ENCODE results near the gene CARD11. TPM values are rescaled to one million over a fixed set of nuclear protein-coding genes. Genes with fewer than 3 reads are reported as not detected.

The CARD11 gene
- total and polyA plus RNA-seq, 10 donors: 30.3 to 72.6 (median 48.8) TPM

DNA sequence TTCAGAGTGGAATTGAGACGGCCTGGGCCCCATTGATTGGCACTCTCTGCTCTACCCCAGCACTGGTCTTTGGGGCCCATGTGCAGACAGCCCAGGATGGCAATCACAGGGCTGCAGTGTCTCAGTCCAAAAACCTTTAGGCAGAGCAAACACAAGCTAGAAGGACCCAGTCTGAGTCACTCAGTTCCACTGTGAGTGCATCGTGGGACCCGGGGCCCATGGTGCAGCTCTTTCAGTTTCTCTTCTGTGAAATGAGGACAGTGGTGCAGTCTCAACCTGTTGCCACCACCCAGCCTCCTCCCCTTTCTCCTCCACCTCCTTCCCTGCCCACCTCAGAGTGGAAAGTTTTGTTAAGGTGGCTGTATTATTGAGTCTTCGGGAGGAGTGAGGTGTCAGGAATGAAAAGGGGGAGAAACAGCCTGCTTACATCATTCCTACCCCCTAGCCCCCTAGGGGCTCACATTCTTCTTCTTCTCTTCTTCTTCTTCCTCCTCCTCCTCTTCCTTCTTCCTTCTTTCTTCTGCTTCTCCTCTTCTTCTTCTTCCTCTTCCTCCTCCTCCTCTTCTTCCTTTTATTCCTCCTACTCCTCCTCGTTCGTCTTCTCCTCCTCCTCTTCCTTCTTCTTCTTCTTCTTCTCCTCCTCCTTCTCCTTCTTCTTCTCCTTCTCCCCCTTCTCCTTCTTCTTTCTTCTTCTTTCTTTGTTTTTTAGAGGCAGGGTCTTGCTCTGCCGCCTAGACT is 19.5 kb upstream of the CARD11 start:
- Histone ChIP-seq H3K4me1 (peaks cover 0 to 57% (median 38%) of the 10 kb centered on the region in 6 donors), H3K4me3 (peak overlapping the region in 1 of 8 donors; percentile 27), H3K27me3 (replicated peaks in 1 of 7) (peaks cover 0 to 5% (median 0%) of the 10 kb centered on the region in 7 donors), H3K9me3 (no peaks in the 10 kb centered on the region), H3K36me3 (no peaks in the 10 kb centered on the region), H3K27ac (peak overlapping the region in 6 of 8 donors; percentile 13 to 77 (median 67))
- peak; percentile 80 for DNase-seq
- intact Hi-C loops (cut with DNase I; ENCODE audit: low total_unique reads): loop anchor here (10.0 kb wide), 1 partner anchor 92 kb away; no protein-coding TSS in a partner anchor
- WGBS, 5 donors: 48 to 64% (median 55%) methylated on average over 7 of the region's 7 CpGs
- TF ChIP-seq CTCF (IDR thresholded peaks at IDR 0.05 in 8 of 11, conservative IDR thresholded peaks at IDR 0.05 in 3 of 11) (no peak), POLR2AphosphoS5 (IDR thresholded peaks at IDR 0.05) (no peak), POLR2A (IDR thresholded peaks at IDR 0.05) (no peak)

- no peaks in the 10 kb centered on the region for H3K36me3 ChIP-seq
- TF ChIP-seq CTCF (IDR thresholded peaks at IDR 0.05 in 8 of 11, conservative IDR thresholded peaks at IDR 0.05 in 3 of 11) (no peak), POLR2AphosphoS5 (IDR thresholded peaks at IDR 0.05) (no peak), POLR2A (IDR thresholded peaks at IDR 0.05) (no peak)
- H3K9me3 ChIP-seq: peaks cover 0 to 14% (median 8%) of the 10 kb centered on the region in 8 donors
- no peak overlapping the region for H3K27ac ChIP-seq
- H3K27me3 ChIP-seq (replicated peaks in 1 of 7): peaks cover 0 to 20% (median 0%) of the 10 kb centered on the region in 7 donors
- intact Hi-C loops (cut with DNase I; ENCODE audit: low total_unique reads): no loop called here
- H3K4me1 ChIP-seq: no peaks in the 10 kb centered on the region
- H3K4me3 ChIP-seq: no peak overlapping the region
- DNase-seq: no peak
- 66 to 76% (median 70%) methylated on average over 9 of the region's 9 CpGs for WGBS, 5 donors
Observed at GRCh38 chr7:3057066-3057420, 13.4 kb upstream of the CARD11 start.

DNA sequence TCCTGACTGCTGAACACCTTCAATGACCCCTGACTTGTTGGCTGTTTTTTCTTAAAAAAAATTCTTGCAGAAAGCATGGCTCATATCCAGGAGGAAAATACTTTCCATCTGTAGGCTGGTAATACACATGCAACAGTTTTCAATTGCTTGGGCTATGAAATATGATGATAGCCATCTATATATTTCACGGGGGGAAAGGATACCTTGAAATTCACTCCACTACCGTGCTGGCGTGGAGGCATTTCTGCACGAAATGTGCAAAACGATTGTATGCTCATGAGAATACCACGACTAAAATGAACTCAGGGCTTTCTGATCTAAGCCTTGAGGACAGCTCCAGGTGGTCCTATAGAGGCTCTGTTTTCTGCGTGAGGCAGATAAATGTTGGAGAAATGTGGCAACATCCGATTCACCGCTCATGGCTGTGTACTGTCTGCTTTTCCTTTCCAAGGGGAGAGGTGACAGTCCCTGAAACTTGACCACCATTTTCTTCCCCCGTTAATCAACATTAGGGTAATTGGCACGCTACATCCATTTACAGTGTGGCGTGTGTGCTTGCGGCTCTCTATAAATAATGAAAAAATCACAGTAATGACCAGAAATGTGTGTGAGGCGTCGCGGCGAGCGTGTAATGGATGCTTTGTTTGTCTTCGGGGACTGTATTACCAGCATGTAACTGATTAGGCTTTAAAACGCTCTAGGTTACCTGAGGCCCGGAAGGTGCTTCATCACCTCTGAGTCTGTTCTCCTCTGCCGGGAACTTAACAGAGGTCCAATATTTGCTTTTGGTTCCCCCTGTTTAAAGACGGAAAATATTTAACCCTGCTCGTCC is 12.8 kb upstream of the CARD11 start:
- WGBS, 5 donors: 69 to 88% (median 78%) methylated on average over 24 of the region's 24 CpGs
- no peak overlapping the region for H3K27ac ChIP-seq

GRCh38 chr7:3055626-3056025 is 12.0 kb upstream of the CARD11 start:
- Histone ChIP-seq H3K9me3 (peaks cover 0 to 26% (median 17%) of the 10 kb centered on the region in 8 donors), H3K27me3 (replicated peaks in 1 of 7) (peaks cover 0 to 20% (median 0%) of the 10 kb centered on the region in 7 donors), H3K27ac (no peak overlapping the region), H3K4me3 (no peak overlapping the region), H3K4me1 (no peaks in the 10 kb centered on the region), H3K36me3 (no peaks in the 10 kb centered on the region)
- no peak for DNase-seq
- intact Hi-C loops (cut with DNase I; ENCODE audit: low total_unique reads): no loop called here
- no peak for TF ChIP-seq POLR2A (IDR thresholded peaks at IDR 0.05)
- TF ChIP-seq CTCF (IDR thresholded peaks at IDR 0.05 in 8 of 11, conservative IDR thresholded peaks at IDR 0.05 in 3 of 11): no peak
- TF ChIP-seq POLR2AphosphoS5 (IDR thresholded peaks at IDR 0.05): no peak
- WGBS, 5 donors: 76 to 83% (median 78%) methylated on average over 6 of the region's 6 CpGs

More for the DNA sequence above, 12.8 kb upstream of the CARD11 start:
- TF ChIP-seq POLR2A (IDR thresholded peaks at IDR 0.05) (no peak), POLR2AphosphoS5 (IDR thresholded peaks at IDR 0.05) (no peak)
- H3K4me3 ChIP-seq: no peak overlapping the region
- H3K9me3 ChIP-seq: peaks cover 0 to 20% (median 14%) of the 10 kb centered on the region in 8 donors
- H3K4me1 ChIP-seq: no peaks in the 10 kb centered on the region
- DNase-seq: no peak
- no peaks in the 10 kb centered on the region for H3K36me3 ChIP-seq
- peaks cover 0 to 20% (median 0%) of the 10 kb centered on the region in 7 donors for H3K27me3 ChIP-seq (replicated peaks in 1 of 7)
- intact Hi-C loops (cut with DNase I; ENCODE audit: low total_unique reads): no loop called here

Data from spleen (tissue), 11 donors.